Measurements from ENCODE around the gene RPUSD2. TPM values are rescaled to one million over a fixed set of nuclear protein-coding genes. Genes with fewer than 3 reads are reported as not detected.
A peak's percentile ranks its signal among the peaks of the same experiment; 100 is the strongest.

RPUSD2 gene
- total and polyA plus RNA-seq, 3 donors from 2014 or later = 9.0 to 14.9 (median 12.3) TPM

DNA sequence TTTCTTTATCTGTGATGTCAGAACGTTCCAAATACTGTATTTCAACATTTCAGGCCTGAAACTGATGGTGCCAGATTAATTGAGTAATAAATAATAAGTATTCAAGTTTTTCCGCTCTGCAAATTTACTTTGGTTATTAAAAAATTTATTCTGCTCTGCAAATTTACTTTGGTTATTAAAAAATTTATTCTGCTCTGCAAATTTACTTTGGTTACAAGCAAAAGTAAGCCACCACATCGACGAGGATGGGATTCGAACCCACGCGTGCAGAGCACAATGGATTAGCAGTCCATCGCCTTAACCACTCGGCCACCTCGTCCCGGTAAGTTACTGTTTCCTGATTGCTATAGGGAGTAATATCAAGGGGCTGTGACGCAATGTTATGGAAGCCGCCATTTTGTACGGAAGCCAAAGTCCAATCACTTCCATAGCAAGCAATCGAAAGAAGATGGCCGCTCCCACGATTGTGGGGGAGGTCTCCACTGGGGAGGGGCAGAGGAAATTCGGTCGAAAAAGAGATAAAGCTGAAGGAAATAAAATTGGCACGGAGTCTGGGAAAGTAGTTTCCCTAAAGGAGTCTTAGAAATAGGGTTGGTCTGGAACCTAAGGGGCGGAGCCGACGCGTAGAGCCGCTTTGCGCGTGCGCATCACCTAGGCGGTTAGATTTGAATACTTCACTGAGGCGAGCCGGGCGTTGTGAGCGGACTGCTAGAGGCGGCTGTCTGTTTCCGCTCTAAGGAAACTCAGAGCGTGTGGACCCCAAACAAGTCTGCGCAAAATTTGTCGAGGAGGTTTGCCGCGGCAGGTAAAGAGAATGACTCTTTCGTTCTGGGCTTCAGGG, 24.7 kb downstream of the RPUSD2 start, which contains the start of gene KNL1:
TSS of gene KNL1 (plus strand) at position 662 of the 841 bp plus-strand sequence. CDS start 8,683 bp downstream, outside the sequence.
- peak within 1 kb of the TSS; percentile 77 to 95 for H3K27ac ChIP-seq
- H3K27me3 ChIP-seq = no peaks in the 10 kb centered on the region
- no peaks in the 10 kb centered on the region for H3K36me3 ChIP-seq (ENCODE audit: low read depth, missing control alignments)
- no peaks in the 10 kb centered on the region for H3K9me3 ChIP-seq
- no peak for TF ChIP-seq POLR2A (IDR thresholded peaks at IDR 0.05)
- TF ChIP-seq, protein P1, sequence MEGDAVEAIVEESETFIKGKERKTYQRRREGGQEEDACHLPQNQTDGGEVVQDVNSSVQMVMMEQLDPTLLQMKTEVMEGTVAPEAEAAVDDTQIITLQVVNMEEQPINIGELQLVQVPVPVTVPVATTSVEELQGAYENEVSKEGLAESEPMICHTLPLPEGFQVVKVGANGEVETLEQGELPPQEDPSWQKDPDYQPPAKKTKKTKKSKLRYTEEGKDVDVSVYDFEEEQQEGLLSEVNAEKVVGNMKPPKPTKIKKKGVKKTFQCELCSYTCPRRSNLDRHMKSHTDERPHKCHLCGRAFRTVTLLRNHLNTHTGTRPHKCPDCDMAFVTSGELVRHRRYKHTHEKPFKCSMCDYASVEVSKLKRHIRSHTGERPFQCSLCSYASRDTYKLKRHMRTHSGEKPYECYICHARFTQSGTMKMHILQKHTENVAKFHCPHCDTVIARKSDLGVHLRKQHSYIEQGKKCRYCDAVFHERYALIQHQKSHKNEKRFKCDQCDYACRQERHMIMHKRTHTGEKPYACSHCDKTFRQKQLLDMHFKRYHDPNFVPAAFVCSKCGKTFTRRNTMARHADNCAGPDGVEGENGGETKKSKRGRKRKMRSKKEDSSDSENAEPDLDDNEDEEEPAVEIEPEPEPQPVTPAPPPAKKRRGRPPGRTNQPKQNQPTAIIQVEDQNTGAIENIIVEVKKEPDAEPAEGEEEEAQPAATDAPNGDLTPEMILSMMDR (IDR thresholded peaks at IDR 0.05) = no peak
- H3K4me1 ChIP-seq = peaks cover 4% of the 10 kb centered on the region
- whole genome bisulfite sequencing, 2 donors = 2 to 3% methylated on average over 41 of the region's 41 CpGs
- DNase-seq = peak; percentile 96
- peak within 1 kb of the TSS; percentile 57 to 71 for H3K4me3 ChIP-seq
- intact Hi-C loops (cut with DNase I; ENCODE audit: low total_unique reads) = no loop called here

DNA sequence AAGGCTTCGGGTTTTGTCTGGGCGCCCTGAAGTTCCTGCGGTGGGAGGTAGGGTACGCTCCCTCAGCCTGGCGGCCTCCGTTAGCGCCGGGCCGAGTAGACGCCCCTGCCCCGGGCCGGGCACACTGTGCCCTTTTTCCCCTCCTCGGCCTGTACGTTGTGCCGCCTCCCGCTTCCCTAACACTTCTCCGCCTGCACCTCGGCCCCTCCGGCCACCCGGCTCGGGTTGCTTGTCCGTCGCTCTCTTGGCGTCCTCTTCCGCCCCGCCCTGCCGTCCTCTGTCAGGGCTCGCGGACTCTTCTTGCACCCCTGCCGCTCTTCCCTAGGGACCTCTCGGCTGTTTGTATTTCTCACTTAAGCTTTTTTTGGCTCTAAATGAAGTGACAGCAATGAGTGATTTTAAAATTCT, 25.3 kb downstream of the RPUSD2 start:
- Histone ChIP-seq H3K4me1 (peaks cover 4% of the 10 kb centered on the region), H3K27me3 (no peaks in the 10 kb centered on the region), H3K4me3 (peak overlapping the region; percentile 57 to 71), H3K27ac (peak overlapping the region; percentile 77 to 95), H3K9me3 (no peaks in the 10 kb centered on the region), H3K36me3 (ENCODE audit: low read depth, missing control alignments) (no peaks in the 10 kb centered on the region)
- DNase-seq = peak; percentile 68
- intact Hi-C loops (cut with DNase I; ENCODE audit: low total_unique reads) = no loop called here
- 0 to 1% methylated on average over 31 of the region's 31 CpGs for WGBS, 2 donors
- no peak for TF ChIP-seq POLR2A (IDR thresholded peaks at IDR 0.05)
- TF ChIP-seq, protein P1 (IDR thresholded peaks at IDR 0.05) = peak in 1 of 3 experiments; percentile 9

DNA sequence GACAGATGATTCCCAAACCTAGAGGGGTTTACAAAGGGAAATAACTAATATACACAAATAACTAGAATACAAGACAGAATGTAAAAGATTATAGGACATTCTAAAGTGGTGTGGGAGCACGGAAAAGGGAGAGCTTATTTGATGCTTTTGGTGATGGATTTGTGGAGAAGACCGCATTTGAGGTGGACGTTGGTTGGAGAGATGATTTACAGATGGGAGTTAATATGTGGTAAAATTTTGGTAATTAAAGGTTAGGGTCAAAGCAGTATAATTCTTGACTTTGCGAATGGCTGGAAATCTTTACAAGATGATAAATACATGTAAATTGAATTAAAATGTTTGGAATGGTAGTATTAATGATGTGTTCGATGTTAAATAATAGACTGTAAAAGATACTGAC, 26.1 kb downstream of the RPUSD2 start:
- Histone ChIP-seq H3K4me3 (peak overlapping the region in 1 of 2 donors; percentile 57), H3K27ac (no peak overlapping the region), H3K36me3 (ENCODE audit: low read depth, missing control alignments) (no peaks in the 10 kb centered on the region), H3K27me3 (no peaks in the 10 kb centered on the region), H3K9me3 (no peaks in the 10 kb centered on the region), H3K4me1 (peaks cover 4% of the 10 kb centered on the region)
- WGBS, 2 donors = 14 to 17% methylated on average over 5 of the region's 5 CpGs
- DNase-seq = no peak
- TF ChIP-seq, protein P1 (IDR thresholded peaks at IDR 0.05) = no peak
- intact Hi-C loops (cut with DNase I; ENCODE audit: low total_unique reads) = no loop called here

DNA sequence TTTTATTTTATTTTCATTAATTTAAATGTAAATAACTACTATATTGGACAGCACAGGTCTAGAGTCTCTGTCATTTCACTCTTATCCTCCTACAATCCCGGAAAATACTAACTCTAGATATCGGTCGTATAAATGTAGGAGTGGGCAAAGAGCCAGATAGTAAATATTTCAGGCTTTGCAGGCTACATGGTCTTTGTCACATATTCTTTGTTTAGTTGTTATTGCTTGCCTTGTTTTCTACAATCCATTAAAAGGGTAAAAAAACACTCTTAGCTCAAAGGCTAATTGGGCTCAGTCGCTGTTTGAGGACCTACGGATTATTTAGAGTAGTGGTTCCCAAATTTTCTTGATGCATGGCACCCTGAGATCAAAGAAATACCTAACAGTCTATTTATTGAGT, 26.7 kb downstream of the RPUSD2 start:
- Histone ChIP-seq H3K4me3 (no peak overlapping the region), H3K27me3 (no peaks in the 10 kb centered on the region), H3K27ac (no peak overlapping the region), H3K36me3 (ENCODE audit: low read depth, missing control alignments) (no peaks in the 10 kb centered on the region), H3K9me3 (no peaks in the 10 kb centered on the region), H3K4me1 (peaks cover 3% of the 10 kb centered on the region)
- intact Hi-C loops (cut with DNase I; ENCODE audit: low total_unique reads) = no loop called here
- TF ChIP-seq, protein P1 (IDR thresholded peaks at IDR 0.05) = no peak
- TF ChIP-seq POLR2A (IDR thresholded peaks at IDR 0.05) = no peak
- no peak for DNase-seq
- 54 to 59% methylated on average over 5 of the region's 5 CpGs for WGBS, 2 donors
